HFFc6 (cell line): Measurements from ENCODE around the gene ACSL1. TPM values are rescaled to one million over a fixed set of nuclear protein-coding genes. Genes with fewer than 3 reads are reported as not detected.

Experiments
- DNase-seq: peaks from one replicate; pipeline ENCODE4 v3.0.0-alpha.2; 2018
- H3K27ac Mint-ChIP-seq: 2 replicates; pipeline ENCODE4 v1.8.0; 2020; ENCODE audit warnings: mild to moderate bottlenecking, mixed read lengths
- H3K27me3 Mint-ChIP-seq: 2 replicates; pipeline ENCODE4 v1.8.0; 2021; ENCODE audit warnings: mild to moderate bottlenecking, moderate library complexity, mixed read lengths; ENCODE audit not compliant: insufficient read depth
- H3K36me3 Mint-ChIP-seq: 2 replicates; pipeline ENCODE4 v1.8.0; 2021; ENCODE audit warnings: low read depth, mixed read lengths
- H3K4me1 Mint-ChIP-seq: 2 replicates; pipeline ENCODE4 v1.8.0; 2020; ENCODE audit warnings: low read depth, mixed read lengths
- H3K4me3 Mint-ChIP-seq: 2 replicates; pipeline ENCODE4 v1.8.0; 2020; ENCODE audit warnings: mild to moderate bottlenecking, moderate library complexity, mixed read lengths
- H3K9me3 Mint-ChIP-seq: 2 replicates; pipeline ENCODE4 v1.8.0; 2020; ENCODE audit warnings: mild to moderate bottlenecking, mixed read lengths
- CTCF ChIP-seq: fragments of 200-600 bp; sonication (generic); IDR thresholded peaks from 2 replicates; pipeline ENCODE4 v1.5.0; 2021; ENCODE audit warnings: antibody characterized with exemption, mild to moderate bottlenecking
- total RNA-seq, 6 experiments: library from RNA; stranded (reverse); fragmentation: NEBNext Ultra II Directional; extraction: Animal tissue kit (Norgen Biotek cat#: 25700); gene quantifications; 2 replicates in 1 of 6; 3 replicates in 5 of 6; pipeline ENCODE4 v1.2.3, GENCODE V29; 2021

ACSL1 gene
- total RNA-seq, 6 experiments from 2014 or later: 21.7 to 24.0 (median 22.9) TPM

DNA sequence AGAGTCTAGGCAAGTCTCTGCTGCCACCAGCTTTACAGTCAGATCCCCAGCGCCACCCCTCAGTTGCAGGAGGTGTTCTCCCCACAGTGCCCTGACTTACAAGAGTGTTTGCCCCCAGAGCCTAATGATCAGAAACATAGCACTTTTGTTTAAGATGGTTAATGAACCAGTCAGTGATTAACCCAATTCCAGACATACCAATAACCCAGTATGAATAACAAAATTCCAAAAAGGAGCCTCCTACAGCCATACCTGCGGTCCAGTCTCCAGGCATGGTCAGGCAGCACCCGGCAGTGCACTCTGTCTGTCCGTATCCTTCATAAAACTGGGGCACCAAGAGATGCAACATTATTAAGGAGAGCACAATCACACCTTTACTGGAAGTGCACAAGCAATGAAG lies 61.2 kb downstream of the ACSL1 start:
- DNase-seq: no peak
- H3K27ac Mint-ChIP-seq: no peak overlapping the region
- peaks cover 18% of the 10 kb centered on the region for H3K36me3 Mint-ChIP-seq
- H3K9me3 Mint-ChIP-seq: no peaks in the 10 kb centered on the region
- no peaks in the 10 kb centered on the region; the same call in 1 of the 2 replicates for H3K27me3 Mint-ChIP-seq
- no peak for TF ChIP-seq CTCF
- H3K4me1 Mint-ChIP-seq: peaks cover 11% of the 10 kb centered on the region
- H3K4me3 Mint-ChIP-seq: no peak overlapping the region

GRCh38 chr4:184763150-184763780 lies 62.5 kb downstream of the ACSL1 start:
- Mint-ChIP-seq H3K9me3 (no peaks in the 10 kb centered on the region), H3K27me3 (no peaks in the 10 kb centered on the region; the same call in 1 of the 2 replicates), H3K4me1 (peaks cover 11% of the 10 kb centered on the region), H3K4me3 (no peak overlapping the region), H3K36me3 (peaks cover 23% of the 10 kb centered on the region), H3K27ac (no peak overlapping the region; the same call in 1 of the 2 replicates)
- no peak for DNase-seq
- TF ChIP-seq CTCF: no peak

GRCh38 chr4:184762100-184762499 lies 63.7 kb downstream of the ACSL1 start:
- TF ChIP-seq CTCF: no peak
- DNase-seq: no peak
- Mint-ChIP-seq H3K9me3 (no peaks in the 10 kb centered on the region), H3K4me3 (no peak overlapping the region), H3K27me3 (no peaks in the 10 kb centered on the region; the same call in 1 of the 2 replicates), H3K4me1 (peaks cover 11% of the 10 kb centered on the region), H3K27ac (no peak overlapping the region), H3K36me3 (peaks cover 23% of the 10 kb centered on the region)

DNA sequence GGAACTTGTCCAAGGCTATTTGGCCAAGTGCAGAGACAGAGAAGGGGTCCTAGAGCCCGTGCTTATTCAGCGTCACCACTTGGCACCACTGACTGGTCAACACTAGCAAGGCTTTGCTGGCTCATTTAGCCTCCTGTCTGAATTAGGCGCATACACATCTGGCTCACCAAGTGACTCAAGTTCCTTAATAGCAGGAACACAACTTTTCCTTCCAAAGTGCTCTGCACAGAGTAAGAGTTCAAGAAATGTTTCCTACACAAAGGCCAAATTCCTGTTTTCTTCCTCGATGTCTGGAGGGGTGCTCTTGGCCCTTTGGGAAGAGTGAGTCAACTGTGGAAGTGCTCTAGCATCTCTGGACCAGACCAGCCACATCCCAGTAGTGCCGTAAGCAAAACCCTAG lies 65.1 kb downstream of the ACSL1 start:
- Mint-ChIP-seq H3K9me3 (no peaks in the 10 kb centered on the region), H3K36me3 (peaks cover 18% of the 10 kb centered on the region), H3K4me1 (peaks cover 22% of the 10 kb centered on the region), H3K27ac (no peak overlapping the region), H3K27me3 (no peaks in the 10 kb centered on the region; the same call in 1 of the 2 replicates), H3K4me3 (no peak overlapping the region)
- no peak for DNase-seq
- TF ChIP-seq CTCF: no peak

GRCh38 chr4:184757810-184758209 lies 68.0 kb downstream of the ACSL1 start:
- peaks cover 31% of the 10 kb centered on the region for H3K4me1 Mint-ChIP-seq
- no peak overlapping the region for H3K4me3 Mint-ChIP-seq
- H3K27ac Mint-ChIP-seq: no peak overlapping the region
- no peak for DNase-seq
- H3K9me3 Mint-ChIP-seq: no peaks in the 10 kb centered on the region
- TF ChIP-seq CTCF: no peak
- peaks cover 23% of the 10 kb centered on the region for H3K36me3 Mint-ChIP-seq
- no peaks in the 10 kb centered on the region for H3K27me3 Mint-ChIP-seq
